SU-DHL-6 (cell line): ENCODE measurements around the gene DACT1.

Source experiments
- EZH2phosphoT487 ChIP-seq: fragments of 200-600 bp; sonication (generic), shearing (Covaris generic); conservative IDR thresholded peaks from 2 replicates; pipeline ENCODE4 v1.6.1; 2018; ENCODE audit warnings: mild to moderate bottlenecking, antibody characterized with exemption, low read length, moderate library complexity, mixed read lengths
- TF ChIP-seq, protein P1 (sequence below): fragments of 200-600 bp; sonication (generic); IDR thresholded peaks from one replicate; pipeline ENCODE4 v1.5.1; 2017; ENCODE audit warnings: antibody characterized with exemption, mild to moderate bottlenecking, low read length, moderate library complexity; ENCODE audit not compliant: insufficient read depth, poor library complexity, severe bottlenecking

DNA sequence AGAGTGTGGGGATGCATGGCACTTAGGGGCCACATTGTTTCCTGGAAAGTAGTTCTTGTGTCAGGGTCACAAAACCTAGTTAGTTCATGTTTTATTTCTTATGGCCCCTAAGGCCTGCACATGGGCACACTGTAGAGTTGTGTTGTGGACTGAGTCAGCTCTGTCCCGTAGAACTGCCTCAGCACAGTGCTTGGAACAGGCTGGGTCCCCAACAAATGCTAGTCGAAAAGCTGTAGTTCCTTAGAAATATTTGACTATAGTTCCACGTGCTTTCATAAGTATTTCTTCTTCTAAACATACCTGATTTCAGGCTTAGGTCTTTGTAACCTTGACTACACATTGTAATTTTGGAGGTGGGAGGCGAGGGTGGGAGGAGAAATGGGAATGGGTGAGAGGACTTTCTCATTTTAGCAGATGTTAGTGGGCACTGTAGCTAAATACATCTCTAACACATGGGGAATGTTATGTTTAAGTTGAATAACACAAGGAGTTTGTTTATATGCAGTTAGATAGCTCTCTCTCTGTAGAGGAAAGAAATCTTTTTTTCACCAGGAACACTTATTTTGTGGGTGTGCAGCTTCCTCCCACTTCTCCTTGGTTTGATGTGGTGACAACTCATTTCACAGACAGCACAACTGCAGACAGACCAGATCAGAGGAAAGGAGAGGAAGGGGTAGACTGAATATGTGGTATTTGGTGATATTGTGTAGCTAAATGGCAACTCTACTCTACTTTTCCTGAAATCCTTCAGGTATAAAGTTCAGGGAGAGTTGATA, 39.5 kb upstream of the DACT1 start:
- TF ChIP-seq, protein P1, sequence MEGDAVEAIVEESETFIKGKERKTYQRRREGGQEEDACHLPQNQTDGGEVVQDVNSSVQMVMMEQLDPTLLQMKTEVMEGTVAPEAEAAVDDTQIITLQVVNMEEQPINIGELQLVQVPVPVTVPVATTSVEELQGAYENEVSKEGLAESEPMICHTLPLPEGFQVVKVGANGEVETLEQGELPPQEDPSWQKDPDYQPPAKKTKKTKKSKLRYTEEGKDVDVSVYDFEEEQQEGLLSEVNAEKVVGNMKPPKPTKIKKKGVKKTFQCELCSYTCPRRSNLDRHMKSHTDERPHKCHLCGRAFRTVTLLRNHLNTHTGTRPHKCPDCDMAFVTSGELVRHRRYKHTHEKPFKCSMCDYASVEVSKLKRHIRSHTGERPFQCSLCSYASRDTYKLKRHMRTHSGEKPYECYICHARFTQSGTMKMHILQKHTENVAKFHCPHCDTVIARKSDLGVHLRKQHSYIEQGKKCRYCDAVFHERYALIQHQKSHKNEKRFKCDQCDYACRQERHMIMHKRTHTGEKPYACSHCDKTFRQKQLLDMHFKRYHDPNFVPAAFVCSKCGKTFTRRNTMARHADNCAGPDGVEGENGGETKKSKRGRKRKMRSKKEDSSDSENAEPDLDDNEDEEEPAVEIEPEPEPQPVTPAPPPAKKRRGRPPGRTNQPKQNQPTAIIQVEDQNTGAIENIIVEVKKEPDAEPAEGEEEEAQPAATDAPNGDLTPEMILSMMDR: no peak
- TF ChIP-seq EZH2phosphoT487: no peak
